Activated naive CD4-positive, alpha-beta T cell (primary cell): Measurements from ENCODE around the gene FADD.
"Not testable (repeated sequence)": the region's sequence is repeated elsewhere in the genome, so short reads cannot be mapped to it uniquely, and the experiment has no call there.

Experiments
- DNase-seq, 4 experiments: peaks; one replicate each; lab custom pipeline; 2025; lab: John Stamatoyannopoulos, UW

FADD gene

DNA sequence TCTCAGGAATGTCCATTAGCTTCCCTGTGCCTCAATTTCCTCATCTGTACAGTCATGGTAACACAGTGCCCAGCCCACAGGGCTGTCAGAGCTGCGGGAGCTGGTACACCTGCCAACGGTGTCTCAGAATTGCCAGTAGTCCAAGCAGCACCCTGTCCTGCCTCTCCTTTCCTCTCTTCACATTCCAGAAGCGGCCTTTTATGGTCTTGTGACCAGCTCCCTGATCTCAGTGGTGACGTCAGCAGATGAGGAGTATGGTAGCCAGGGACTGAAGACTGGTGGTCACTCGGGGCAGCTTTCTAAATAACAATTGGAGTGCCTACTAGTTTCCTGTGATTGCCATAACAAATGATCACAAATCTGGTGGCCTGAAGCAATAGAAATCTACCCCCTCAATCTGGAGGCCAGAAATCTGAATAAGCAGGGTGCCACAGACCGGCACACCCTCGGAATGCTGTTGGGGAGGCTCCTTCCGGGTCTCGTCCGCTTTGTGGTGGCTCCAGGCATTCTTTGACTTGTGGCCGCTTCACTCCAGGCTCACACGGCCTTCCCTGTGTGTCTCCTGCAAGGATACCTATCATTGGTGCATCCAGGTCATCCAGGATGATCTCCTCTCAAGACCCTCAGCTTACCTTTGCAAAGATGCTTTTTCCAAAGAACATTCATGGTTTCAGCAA is 2.1 kb downstream of the FADD start:
- DNase-seq, result no peak

DNA sequence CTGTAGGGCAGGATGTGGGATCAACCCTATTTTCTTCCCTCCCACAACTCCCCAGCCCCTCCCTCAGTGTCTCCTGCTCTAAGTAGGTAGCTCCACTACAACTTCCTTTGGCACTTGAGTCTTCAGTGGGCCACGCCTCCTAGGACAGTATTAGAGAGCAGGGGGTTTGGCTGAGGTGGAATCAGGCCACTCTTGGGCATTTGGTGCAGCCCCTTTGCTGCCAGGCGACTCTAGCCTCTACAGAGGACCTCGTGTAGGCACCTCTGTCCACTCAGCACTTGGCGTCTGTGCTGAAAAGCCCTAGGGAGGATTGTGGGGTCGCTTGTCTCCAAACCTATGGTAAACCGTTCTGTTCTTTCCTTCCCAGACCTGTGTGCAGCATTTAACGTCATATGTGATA is 2.7 kb downstream of the FADD start:
- DNase-seq, result no peak

DNA sequence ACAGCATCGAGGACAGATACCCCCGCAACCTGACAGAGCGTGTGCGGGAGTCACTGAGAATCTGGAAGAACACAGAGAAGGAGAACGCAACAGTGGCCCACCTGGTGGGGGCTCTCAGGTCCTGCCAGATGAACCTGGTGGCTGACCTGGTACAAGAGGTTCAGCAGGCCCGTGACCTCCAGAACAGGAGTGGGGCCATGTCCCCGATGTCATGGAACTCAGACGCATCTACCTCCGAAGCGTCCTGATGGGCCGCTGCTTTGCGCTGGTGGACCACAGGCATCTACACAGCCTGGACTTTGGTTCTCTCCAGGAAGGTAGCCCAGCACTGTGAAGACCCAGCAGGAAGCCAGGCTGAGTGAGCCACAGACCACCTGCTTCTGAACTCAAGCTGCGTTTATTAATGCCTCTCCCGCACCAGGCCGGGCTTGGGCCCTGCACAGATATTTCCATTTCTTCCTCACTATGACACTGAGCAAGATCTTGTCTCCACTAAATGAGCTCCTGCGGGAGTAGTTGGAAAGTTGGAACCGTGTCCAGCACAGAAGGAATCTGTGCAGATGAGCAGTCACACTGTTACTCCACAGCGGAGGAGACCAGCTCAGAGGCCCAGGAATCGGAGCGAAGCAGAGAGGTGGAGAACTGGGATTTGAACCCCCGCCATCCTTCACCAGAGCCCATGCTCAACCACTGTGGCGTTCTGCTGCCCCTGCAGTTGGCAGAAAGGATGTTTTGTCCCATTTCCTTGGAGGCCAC is 3.3 kb downstream of the FADD start:
- DNase-seq, result no peak

DNA sequence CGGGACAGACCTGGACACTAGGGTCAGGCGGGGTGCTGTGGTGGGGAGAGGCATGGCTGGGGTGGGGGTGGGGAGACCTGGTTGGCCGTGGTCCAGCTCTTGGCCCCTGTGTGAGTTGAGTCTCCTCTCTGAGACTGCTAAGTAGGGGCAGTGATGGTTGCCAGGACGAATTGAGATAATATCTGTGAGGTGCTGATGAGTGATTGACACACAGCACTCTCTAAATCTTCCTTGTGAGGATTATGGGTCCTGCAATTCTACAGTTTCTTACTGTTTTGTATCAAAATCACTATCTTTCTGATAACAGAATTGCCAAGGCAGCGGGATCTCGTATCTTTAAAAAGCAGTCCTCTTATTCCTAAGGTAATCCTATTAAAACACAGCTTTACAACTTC is 3.9 kb downstream of the FADD start:
- DNase-seq, result no peak

DNA sequence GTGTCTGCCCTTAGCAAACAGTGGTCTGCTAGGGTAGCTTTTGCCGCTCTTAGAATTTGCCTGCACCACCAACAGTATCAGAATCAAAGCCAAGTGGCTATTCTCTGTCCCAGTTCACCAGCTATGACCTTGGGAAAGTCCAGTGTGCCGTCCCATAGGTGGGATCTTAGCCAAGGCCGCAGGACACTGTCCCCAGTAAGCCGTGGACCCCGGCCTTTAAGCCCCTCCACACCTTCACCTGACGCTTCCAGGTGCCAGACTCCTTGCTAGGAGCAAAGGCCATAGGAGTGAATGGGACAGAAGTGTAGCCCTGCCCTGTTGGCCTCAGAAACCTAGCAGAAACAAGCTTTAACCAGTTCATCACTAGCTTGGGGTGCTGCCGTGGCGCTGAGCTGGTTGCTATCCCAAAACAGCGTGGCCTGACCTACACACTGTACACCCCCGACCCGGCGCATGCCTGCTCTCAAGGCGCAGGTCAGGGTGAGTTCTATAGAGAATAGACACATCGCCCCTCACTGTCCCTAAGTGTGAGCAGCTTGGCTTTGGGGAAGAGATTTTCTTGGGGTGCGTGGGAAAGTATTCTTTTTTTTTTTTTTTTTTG is 4.5 kb downstream of the FADD start:
- no peak for DNase-seq

DNA sequence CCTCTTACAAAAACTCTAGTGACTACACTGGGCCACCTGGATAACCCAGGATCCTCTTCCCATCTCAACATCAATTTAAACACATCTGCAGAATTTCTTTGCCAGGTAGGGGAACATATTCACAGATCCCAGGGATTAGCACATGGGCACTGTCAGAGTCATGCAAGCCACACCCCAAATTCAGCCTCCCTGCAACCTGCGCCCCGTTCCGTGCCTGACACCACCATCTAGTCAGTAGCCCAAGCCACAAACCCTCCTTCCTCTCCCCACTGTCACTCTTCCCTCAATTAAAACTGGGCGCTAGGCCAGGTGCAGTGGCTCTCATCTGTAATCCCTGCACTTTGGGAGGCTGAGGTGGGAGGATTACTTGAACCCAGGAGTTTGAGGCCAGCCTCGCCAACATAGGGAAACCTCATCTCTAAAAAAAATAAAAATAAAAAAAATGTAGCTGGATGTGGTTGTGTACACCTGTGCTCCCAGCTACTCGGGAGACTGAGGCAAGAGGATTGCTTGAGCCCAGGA is 6.4 kb downstream of the FADD start:
- DNase-seq, result no peak

DNA sequence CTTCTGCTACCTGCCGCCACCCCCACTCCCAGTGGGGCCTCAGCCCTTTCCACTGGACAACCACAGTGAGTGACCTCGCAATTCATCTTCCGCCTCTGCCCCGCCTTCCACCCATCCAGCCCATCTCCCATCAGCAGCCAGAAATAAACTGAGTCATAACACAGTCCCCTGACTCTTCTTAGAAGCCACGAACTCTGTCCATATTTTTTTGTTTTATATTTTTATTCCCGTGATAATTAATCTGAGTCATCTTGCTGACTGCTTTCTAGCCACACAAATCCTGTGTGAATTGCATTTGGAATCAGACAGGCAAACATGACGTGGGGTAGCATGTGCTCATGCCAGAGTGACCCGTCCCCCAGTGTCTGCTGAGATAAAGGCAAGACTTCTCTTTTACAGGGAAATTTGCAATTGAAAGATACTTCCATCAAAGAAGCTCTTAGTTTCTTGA is 7.0 kb downstream of the FADD start:
- no peak for DNase-seq

DNA sequence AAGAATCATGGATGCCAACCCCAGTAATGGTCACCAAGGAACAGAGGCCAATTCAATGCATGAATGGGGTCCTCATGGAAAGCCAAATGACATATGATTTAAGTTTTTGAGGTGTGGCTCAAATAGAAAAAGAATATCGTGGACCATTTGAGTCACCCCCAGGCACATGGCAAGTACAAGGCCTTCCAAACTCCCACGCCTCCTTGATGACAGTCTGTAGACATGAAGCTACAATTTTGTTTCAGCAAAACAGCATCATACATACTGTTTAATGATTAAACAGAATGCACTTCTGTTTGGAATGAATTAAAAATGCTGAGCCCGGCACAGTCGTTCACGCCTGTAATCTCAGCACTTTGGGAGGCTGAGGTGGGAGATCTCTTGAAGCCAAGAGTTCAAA is 7.4 kb downstream of the FADD start:
- no peak for DNase-seq

DNA sequence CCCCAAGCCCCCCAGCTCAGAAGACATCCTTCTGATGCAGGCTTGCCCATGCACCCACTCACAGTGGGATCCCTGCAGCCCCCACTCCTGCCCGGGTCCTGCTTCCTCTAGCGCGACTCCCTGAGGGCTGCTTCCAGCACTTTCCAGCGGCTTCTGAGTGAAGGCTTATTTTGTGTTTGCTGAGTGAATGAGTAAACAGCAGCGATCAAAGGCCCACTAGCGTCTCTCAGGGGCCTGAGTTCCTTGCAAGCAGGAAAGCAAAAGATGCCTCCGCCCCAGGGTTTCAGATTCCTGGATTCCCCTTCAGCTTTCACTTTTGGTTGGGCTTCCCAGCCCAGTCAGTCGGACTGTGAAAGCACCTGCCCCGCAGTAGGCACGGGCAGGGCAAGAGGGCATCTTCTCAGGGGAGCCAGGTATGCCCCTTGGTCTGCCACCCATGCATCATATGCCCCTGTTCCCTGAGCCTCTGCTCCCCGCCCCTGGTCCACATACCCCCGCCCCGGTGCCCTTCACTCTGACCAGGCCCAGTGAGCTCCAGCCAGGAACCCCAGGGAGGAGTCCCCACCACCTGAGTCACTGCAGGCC is 9.2 kb downstream of the FADD start:
- DNase-seq, result no peak

DNA sequence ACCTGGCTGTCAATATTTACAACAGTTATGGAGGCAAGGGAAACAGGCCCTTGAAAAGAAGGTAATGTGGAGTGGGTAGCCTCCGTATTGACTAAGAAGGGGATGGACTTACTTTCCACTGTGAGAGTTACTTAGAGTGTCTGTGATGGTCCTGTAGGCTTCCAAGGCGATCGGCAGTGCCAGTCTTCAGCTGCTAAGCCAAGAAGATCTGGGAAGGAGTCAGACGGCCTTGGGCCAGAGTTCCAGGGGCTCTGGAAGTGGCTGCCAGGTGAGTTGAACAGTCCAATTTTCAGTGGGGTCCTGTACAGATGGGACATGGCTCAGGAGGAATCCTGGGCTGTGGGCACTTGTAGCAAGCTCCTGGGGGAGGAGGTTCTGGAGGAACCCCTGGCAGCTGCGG is 14.3 kb downstream of the FADD start:
- DNase-seq, result not testable (repeated sequence)

DNA sequence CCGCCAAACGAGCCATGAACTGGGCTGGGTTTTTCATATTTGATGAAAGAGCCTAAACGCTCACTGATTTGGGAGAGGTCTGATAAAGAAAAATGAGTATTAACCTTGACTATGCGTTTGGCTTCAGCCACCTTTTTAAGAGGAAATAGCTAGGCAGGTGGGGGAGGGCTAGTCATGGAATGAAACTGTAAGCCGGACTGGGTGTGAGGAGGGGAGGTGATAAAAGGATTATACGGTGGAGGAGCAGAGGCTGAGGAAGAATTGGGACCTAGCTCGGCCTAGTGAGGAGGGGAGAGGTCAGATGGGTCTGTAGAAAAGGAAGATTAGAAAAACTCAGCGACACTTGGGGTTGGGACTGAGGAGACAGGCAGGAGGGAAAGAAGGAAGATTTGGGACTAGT is 15.0 kb downstream of the FADD start:
- DNase-seq, result not testable (repeated sequence)

DNA sequence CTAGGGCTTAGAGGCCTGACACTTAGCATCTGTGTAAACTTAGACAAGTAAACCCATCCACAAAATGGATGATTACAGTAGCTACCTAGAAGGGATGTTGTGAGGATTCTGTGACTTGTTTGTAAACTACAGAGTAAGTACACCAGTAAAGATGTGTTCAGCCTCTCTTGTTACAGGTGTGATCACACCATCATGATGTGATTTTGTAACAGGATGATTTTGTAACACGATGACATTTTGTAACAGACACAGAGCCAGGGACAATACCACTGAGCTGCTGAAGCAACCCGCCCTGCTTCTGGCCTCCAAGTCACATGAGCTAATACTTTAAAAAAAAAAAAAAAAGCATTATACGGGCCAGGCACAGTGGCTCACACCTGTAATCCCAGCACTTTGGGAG is 17.0 kb downstream of the FADD start:
- DNase-seq, result no peak

DNA sequence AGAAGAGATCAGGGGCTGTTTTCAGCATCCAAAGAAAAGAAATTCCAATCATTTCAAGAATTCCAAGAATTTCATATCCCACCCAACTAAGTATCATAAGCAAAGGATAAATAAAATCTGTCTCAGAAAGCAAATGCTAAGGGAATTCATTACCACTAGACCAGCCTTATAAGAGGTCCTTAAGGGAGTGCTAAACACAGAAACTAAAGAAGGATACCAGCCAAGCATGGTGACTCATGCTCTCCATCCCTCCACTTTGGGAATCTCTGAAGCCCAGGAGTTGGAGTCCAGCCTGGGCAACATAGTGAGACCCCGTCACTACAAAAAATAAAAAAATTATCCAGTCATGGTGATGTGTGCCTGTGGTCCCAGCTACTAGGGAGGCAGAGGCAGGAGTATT is 17.8 kb downstream of the FADD start:
- no peak for DNase-seq

DNA sequence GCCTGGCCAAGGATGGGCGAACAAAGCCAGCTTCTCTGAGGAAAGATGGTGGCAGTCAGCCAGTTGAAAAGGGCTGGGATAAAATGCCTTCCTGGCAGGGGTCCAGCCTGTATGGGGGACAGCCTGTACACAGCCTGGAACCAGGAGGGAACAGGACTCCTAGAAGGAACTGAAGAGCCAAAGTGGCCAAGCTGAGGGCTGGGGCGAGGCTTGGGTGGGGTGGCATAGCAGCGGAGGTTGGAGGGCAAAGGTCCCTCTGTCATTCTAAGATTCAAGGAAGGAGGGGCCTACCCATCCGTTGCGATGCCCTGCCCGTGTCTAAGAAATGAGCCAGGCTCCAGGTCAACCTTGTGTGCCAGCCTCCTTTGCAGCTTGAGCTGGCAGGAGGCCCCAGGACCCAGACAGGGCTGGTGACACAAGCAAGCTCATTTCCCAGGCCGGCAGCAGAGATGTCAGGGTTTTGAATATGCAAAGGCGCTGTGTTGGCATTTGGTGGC is 22.6 kb downstream of the FADD start:
- DNase-seq, result no peak

DNA sequence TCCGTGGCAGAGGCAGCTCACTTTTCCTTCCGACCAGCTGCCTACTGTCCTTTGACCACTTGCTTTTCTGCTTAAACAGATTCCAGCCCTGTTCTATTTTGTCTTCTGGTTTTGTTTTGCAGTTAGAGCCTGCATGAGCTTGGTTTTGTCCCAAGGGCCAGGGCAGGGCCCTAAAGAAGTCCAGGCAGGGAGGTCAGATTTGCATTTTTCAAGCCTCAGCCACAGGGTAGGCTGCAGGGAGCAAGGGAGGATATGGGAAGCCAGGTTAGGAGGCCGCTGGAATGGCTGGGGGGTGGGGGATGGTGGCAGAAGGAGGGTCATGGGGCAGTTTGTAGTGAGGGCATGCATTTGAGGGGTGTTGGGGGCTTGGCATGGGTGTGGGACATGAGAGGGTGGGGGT is 23.1 kb downstream of the FADD start:
- DNase-seq, result no peak

DNA sequence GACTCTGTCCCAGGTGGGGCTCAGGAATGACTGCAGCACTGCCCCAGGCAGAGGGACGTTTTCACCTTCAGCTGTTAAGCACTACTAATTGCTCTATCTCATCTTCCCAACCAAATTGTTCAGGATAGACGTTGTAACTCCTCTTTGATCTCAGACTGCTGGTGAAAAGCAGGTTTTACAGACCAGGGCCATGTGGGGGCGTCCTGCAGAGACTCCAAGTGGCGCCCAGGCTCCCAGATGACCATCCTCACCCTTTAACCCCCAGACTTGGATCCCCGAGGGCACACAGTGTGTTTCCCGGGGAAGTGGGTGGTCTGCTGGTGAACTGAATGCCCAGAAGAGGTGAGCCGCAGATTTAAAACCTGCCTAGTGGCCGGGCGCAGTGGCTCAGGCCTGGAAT is 23.9 kb downstream of the FADD start:
- no peak for DNase-seq

DNA sequence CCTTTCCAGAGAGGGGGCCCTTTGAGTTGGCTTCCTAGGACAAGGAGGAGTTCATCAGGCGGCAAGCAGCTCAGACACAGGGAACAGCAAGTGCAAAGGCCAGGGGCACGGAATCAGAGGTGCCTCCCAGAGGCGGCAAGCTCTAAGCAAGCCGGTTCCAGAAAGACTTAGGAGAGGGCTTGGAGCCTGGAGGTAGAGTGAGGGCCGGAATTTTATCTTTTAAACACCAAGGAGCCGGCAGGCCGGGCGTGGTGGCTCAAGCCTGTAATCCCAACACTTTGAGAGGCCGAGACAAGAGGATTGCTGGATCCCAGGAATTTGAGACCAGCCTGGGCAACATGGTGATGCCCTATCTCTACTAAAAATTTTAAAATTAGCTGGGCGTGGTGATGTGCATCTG is 26.6 kb downstream of the FADD start:
- no peak for DNase-seq

DNA sequence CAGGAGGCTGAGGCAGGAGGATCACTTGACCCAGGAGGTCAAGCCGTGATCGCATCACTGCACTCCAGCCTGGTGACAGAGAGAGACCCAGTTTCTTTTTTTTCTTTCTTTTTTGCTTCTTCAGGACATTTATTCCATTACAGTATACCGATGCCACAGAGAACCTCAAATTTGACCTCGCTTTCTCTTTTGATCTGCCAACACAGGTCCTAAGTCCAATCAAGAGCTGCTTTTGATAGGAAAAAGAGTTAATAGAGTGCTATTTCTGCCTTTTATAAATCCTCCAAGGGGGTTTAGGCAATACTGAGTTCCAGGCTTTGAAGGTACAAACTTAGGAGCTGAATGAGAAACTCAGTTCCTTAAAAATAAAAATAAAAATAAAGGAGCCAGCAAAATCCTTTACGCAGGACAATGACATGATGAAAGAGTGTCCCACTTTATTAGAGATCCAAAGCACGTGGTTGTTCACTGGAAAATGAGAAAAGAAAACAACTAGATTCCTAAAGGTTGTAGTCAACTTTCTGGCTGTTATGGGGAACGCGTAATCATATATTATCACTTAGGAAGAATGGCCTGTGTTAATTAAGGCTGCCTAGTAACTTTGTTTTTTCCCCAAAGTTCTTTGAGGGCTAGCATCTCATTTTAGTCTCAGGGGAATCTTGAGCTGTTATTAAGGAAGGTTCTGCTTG is 27.2 kb downstream of the FADD start:
- no peak for DNase-seq

DNA sequence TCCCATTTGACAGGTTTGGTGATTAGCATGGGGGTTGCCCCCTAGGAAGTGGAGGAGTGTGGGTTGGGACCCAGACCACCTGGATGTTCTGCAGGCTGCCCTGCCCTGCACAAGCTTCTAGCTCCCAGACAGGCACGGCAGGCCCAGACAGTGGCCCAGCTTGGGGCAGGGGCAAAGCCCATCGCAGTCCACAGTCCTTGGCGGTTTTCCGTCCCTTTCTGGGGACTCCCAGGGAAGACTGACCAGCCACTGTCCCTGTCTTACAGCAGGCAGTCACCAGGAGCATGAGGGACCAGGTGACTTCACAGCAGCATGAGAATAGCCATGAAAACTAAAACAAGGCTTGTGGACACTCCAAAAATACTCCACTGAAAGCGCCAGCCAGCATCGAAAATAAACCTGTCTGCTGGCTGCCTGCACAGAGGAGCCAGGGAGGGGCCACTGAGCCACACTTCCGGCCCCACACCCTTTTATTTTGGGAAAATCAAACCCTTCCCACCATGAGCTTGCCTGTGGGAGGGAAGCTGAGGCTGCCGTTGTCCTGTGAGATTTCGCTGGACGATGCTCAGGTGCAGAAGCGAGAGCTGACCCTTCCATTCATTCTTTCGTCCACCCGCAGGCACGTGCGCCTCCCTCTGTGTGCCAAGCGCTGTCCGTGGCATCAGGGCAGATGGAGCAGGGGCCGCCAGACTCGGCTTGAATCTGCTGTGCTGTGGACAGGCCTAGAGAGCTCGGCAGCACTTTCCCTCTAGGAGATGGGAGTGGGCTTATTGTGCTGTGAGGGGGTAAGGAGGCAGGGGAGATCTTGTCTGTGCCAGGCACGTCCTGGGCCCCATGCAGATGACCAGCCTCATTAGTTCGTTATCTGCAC is 28.0 kb downstream of the FADD start:
- DNase-seq, result no peak

DNA sequence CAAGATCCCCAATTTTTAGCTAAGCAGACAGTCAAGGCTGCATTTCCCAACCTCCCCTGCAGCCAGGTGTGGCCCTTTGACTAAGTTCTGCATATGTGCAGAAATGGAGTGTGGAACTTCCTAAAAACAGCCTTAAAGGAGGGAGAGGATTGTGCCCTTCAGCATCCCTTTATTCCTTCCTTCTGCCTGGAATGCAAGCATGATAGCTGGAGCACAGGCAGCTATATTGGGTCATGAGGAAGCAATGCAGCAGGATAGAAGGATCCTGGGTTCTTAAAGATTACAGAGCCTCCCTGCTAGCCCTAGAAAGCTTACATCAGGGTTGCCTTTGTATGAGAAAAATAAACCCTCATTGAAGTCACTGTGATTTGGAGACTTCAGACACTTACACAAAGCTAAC is 29.9 kb downstream of the FADD start:
- no peak for DNase-seq

DNA sequence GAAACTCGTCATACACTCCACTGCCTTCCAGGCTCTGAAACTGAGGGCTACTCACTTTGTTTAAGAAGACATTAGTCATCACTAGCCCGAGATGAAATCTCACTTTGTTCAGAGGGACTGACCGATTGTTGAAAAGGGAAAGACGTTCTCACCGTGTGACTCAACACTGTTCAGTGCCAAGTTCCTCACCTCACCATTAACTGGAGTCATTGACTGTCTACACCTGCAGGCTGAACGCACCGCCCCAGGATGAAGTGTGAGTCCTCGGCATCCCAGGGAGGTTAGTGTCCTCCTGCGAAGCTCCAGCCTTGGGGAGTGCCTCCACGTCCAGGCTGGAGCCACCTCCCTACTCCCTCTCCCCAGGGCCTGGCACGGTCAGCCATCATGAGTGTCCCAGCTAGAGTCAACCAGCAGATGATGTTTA is 30.4 kb downstream of the FADD start:
- DNase-seq, result no peak
